B cell (primary cell): ENCODE measurements around the gene ACOT6.
"Not testable (repeated sequence)": the region's sequence is repeated elsewhere in the genome, so short reads cannot be mapped to it uniquely, and the experiment has no call there.

ENCODE experiments used
- CTCF ChIP-seq: fragments of 200-600 bp; IDR thresholded peaks from one replicate; pipeline ENCODE4 v1.8.0; 2022; ENCODE audit warnings: antibody characterized with exemption, mild to moderate bottlenecking
- EZH2 ChIP-seq: IDR thresholded peaks from 2 replicates; pipeline ENCODE4 v1.6.1; 2012; ENCODE audit warnings: borderline replicate concordance, low read depth, mild to moderate bottlenecking, moderate library complexity, low read length; ENCODE audit not compliant: insufficient read depth, poor library complexity, severe bottlenecking

DNA sequence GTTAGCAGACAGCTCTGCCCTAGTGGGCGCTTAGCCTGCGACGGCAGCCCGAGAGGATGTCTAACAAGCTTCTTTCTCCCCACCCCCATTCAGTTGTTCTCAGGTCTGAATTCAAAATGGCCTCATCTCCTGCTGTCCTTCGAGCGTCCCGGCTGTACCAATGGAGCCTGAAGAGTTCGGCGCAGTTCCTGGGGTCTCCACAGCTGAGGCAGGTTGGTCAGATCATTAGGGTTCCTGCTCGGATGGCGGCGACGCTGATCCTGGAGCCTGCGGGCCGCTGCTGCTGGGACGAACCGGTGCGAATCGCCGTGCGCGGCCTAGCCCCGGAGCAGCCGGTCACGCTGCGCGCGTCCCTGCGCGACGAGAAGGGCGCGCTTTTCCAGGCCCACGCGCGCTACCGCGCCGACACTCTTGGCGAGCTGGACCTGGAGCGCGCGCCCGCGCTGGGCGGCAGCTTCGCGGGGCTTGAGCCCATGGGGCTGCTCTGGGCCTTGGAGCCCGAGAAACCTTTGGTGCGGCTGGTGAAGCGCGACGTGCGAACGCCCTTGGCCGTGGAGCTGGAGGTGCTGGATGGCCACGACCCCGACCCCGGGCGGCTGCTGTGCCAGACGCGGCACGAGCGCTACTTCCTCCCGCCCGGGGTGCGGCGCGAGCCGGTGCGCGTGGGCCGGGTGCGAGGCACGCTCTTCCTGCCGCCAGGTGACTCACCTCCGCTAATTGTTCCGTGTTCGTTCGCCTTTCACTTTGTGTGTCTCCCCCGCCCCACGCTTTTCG lies 42.9 kb upstream of the ACOT6 start, which contains the start of gene ACOT2:
- TF ChIP-seq CTCF, EZH2: not testable (repeated sequence)
